Smooth muscle cell (in vitro differentiated cells): Measurements from ENCODE around the gene CLASP1. TPM values are rescaled to one million over a fixed set of nuclear protein-coding genes. Genes with fewer than 3 reads are reported as not detected.

Source experiments
- DNase-seq: peaks from one replicate; lab custom pipeline; 2025; ENCODE audit not compliant: unreplicated experiment; lab: John Stamatoyannopoulos, UW
- H2AFZ ChIP-seq: fragments of 200-600 bp; sonication (generic); 2 replicates; pipeline ENCODE4 v1.6.0; 2016; ENCODE audit warnings: antibody characterized with exemption, low read depth, mild to moderate bottlenecking
- H3F3A ChIP-seq: fragments of 200-600 bp; sonication (generic); 2 replicates; pipeline ENCODE4 v1.6.0; 2017; ENCODE audit warnings: antibody characterized with exemption, low read depth
- H3K27ac ChIP-seq: fragments of 200-600 bp; sonication (generic); 2 replicates; pipeline ENCODE4 v1.5.1; 2016; ENCODE audit warnings: low read depth, mild to moderate bottlenecking
- H3K27me3 ChIP-seq: fragments of 200-600 bp; sonication (generic); 2 replicates; pipeline ENCODE4 v1.6.1; 2016; ENCODE audit warnings: low read depth, mild to moderate bottlenecking
- H3K36me3 ChIP-seq: fragments of 200-600 bp; sonication (generic); 2 replicates; pipeline ENCODE4 v1.5.1; 2016; ENCODE audit warnings: low read depth
- H3K4me1 ChIP-seq: fragments of 200-600 bp; sonication (generic); 2 replicates; pipeline ENCODE4 v1.5.1; 2016; ENCODE audit warnings: low read depth
- H3K4me2 ChIP-seq: fragments of 200-600 bp; sonication (generic); 2 replicates; pipeline ENCODE4 v1.6.0; 2016; ENCODE audit warnings: mild to moderate bottlenecking
- H3K4me3 ChIP-seq: fragments of 200-600 bp; sonication (generic); 2 replicates; pipeline ENCODE4 v1.5.1; 2016; ENCODE audit warnings: mild to moderate bottlenecking
- H3K79me2 ChIP-seq: fragments of 200-600 bp; sonication (generic); 2 replicates; pipeline ENCODE4 v1.6.0; 2016; ENCODE audit warnings: low read depth, mild to moderate bottlenecking
- H3K9ac ChIP-seq: fragments of 200-600 bp; sonication (generic); 2 replicates; pipeline ENCODE4 v1.6.0; 2016; ENCODE audit warnings: low read depth
- H3K9me3 ChIP-seq: fragments of 200-600 bp; sonication (generic); replicated peaks from 2 replicates; pipeline ENCODE4 v1.5.1; 2016; ENCODE audit warnings: low read depth
- H4K20me1 ChIP-seq: fragments of 200-600 bp; sonication (generic); 2 replicates; pipeline ENCODE4 v1.6.0; 2016; ENCODE audit warnings: low read depth
- CTCF ChIP-seq: fragments of 200-600 bp; sonication (generic); IDR thresholded peaks from 2 replicates; pipeline ENCODE4 v1.5.1; 2017; ENCODE audit warnings: borderline replicate concordance, mild to moderate bottlenecking, antibody characterized with exemption; ENCODE audit not compliant: insufficient read depth, poor library complexity, severe bottlenecking
- WGBS: methylation state at CpG from one replicate; pipeline ENCODE4 v1.1.7; 2016; ENCODE audit warnings: low lambda C conversion rate; 5-methylcytosine and 5-hydroxymethylcytosine counted together
- polyA plus RNA-seq: library from polyadenylated mRNA; unstranded; fragments of >200 nt; fragmentation: Nextera tagmentation; extraction: Ambion mirVana; gene quantifications from 2 replicates; pipeline ENCODE4 v1.2.1, GENCODE V29; 2016
- total RNA-seq: library from RNA; depleted of rRNA; stranded (reverse); fragments of >200 nt; gene quantifications from 2 replicates; pipeline ENCODE4 v1.2.3, GENCODE V29; 2014

Gene CLASP1
- total and polyA plus RNA-seq, 2 experiments from 2014 or later, result 15.0 to 33.8 TPM

- Histone ChIP-seq H3K4me2 (no peak overlapping the region), H3K9me3 (no peaks in the 10 kb centered on the region)
- 82% methylated on average over 22 of the region's 22 CpGs for WGBS
Observed at GRCh38 chr2:121335294-121336290, 313.7 kb downstream of the CLASP1 start.

GRCh38 chr2:121334581-121335293 is 314.5 kb downstream of the CLASP1 start:
- H2AFZ ChIP-seq, result no peak overlapping the region
- H3K9me3 ChIP-seq, result no peaks in the 10 kb centered on the region
- TF ChIP-seq CTCF, result no peak
- H3K36me3 ChIP-seq, result no peaks in the 10 kb centered on the region
- H3F3A ChIP-seq, result no peaks in the 10 kb centered on the region
- no peaks in the 10 kb centered on the region for H3K27me3 ChIP-seq
- H3K79me2 ChIP-seq, result no peaks in the 10 kb centered on the region
- no peaks in the 10 kb centered on the region for H3K4me1 ChIP-seq
- no peaks in the 10 kb centered on the region for H4K20me1 ChIP-seq
- WGBS, result 92% methylated on average over 14 of the region's 14 CpGs
- H3K27ac ChIP-seq, result no peak overlapping the region
- H3K4me2 ChIP-seq, result no peak overlapping the region
- DNase-seq, result no peak
- H3K4me3 ChIP-seq, result no peak overlapping the region
- H3K9ac ChIP-seq, result no peak overlapping the region

More at GRCh38 chr2:121335294-121336290, 313.7 kb downstream of the CLASP1 start:
- Histone ChIP-seq H3K36me3 (no peaks in the 10 kb centered on the region), H2AFZ (no peak overlapping the region), H3K4me1 (no peaks in the 10 kb centered on the region), H4K20me1 (no peaks in the 10 kb centered on the region), H3K4me3 (no peak overlapping the region), H3K9ac (no peak overlapping the region), H3F3A (no peaks in the 10 kb centered on the region), H3K27ac (no peak overlapping the region), H3K27me3 (no peaks in the 10 kb centered on the region), H3K79me2 (no peaks in the 10 kb centered on the region)
- no peak for TF ChIP-seq CTCF
- no peak for DNase-seq

GRCh38 chr2:121333834-121334558 is 315.3 kb downstream of the CLASP1 start:
- no peak overlapping the region for H3K9ac ChIP-seq
- H4K20me1 ChIP-seq, result no peaks in the 10 kb centered on the region
- H3K4me3 ChIP-seq, result no peak overlapping the region
- TF ChIP-seq CTCF, result no peak
- WGBS, result 86% methylated on average over 12 of the region's 12 CpGs
- no peaks in the 10 kb centered on the region for H3K36me3 ChIP-seq
- H3K4me1 ChIP-seq, result no peaks in the 10 kb centered on the region
- H3K27ac ChIP-seq, result no peak overlapping the region
- H3K9me3 ChIP-seq, result no peaks in the 10 kb centered on the region
- no peaks in the 10 kb centered on the region for H3F3A ChIP-seq
- no peak overlapping the region for H2AFZ ChIP-seq
- H3K79me2 ChIP-seq, result no peaks in the 10 kb centered on the region
- H3K27me3 ChIP-seq, result no peaks in the 10 kb centered on the region
- H3K4me2 ChIP-seq, result no peak overlapping the region
- no peak for DNase-seq
